ENCODE results near the gene GPR35. TPM values are rescaled to one million over a fixed set of nuclear protein-coding genes. Genes with fewer than 3 reads are reported as not detected.

The GPR35 gene
- total RNA-seq, 2 donors from 2014 or later = 3.4 to 5.8 TPM

DNA sequence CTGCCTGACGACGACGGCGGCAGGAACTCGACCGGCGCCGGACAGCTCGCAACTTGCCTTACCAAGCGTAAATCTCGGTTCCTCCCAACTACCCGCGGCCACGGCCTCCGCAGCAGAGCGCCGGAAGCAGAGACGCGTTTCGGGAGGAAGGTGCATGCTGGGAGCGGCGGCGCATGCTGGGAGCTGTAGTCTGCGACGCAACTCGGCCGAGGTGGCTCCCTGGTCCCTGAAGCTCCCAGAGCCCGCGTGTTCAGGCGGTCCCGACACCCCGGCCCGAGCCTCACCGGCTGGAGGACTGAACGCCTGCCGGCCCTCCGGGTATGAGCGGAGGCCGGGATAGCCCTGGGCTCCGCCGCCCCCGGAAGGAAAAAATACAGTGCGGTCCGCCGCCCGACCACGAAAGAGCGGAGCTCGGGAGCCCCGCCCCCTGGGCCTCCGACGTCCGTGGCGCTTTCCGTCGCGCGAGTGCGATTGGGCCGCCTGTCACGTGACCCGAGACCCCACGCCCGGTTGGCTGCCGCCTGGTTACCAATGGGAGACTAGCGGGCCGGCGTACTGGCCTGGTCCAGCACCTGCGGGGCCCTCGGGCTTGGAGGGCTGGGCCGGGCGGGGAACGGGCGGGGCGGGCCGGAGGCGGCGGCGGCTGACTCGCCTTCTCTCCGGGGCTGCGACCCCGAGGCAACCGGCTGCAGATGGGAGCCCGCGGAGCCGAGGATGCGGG, 38.9 kb upstream of the GPR35 start, which contains the start of gene CAPN10:
Gene CAPN10 (plus strand): TSS at position 537 of the 721 bp plus-strand sequence. CDS start 178 bp downstream, at position 715.
- peak within 1 kb of the TSS; percentile 88 to 95 for H3K27ac ChIP-seq
- no peaks in the 10 kb centered on the region for H3K9me3 ChIP-seq
- H3K36me3 ChIP-seq = peaks cover 9% of the 10 kb centered on the region
- no peaks in the 10 kb centered on the region for H3K27me3 ChIP-seq (replicated peaks; ENCODE audit: insufficient read depth)
- peak within 1 kb of the TSS; percentile 91 for H3K4me3 ChIP-seq
- TF ChIP-seq, protein P1, sequence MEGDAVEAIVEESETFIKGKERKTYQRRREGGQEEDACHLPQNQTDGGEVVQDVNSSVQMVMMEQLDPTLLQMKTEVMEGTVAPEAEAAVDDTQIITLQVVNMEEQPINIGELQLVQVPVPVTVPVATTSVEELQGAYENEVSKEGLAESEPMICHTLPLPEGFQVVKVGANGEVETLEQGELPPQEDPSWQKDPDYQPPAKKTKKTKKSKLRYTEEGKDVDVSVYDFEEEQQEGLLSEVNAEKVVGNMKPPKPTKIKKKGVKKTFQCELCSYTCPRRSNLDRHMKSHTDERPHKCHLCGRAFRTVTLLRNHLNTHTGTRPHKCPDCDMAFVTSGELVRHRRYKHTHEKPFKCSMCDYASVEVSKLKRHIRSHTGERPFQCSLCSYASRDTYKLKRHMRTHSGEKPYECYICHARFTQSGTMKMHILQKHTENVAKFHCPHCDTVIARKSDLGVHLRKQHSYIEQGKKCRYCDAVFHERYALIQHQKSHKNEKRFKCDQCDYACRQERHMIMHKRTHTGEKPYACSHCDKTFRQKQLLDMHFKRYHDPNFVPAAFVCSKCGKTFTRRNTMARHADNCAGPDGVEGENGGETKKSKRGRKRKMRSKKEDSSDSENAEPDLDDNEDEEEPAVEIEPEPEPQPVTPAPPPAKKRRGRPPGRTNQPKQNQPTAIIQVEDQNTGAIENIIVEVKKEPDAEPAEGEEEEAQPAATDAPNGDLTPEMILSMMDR (IDR thresholded peaks at IDR 0.05) = no peak
- peaks cover 22 to 34% of the 10 kb centered on the region in 2 donors for H3K4me1 ChIP-seq (ENCODE audit: control insufficient read depth in 1 of 2, low read depth in 2 of 2)
- DNase-seq (ENCODE audit: low spot score) = peak; percentile 95
- peak; percentile 85 for ATAC-seq (ENCODE audit: insufficient number of reproducible peaks, low FRiP score, low read depth)

DNA sequence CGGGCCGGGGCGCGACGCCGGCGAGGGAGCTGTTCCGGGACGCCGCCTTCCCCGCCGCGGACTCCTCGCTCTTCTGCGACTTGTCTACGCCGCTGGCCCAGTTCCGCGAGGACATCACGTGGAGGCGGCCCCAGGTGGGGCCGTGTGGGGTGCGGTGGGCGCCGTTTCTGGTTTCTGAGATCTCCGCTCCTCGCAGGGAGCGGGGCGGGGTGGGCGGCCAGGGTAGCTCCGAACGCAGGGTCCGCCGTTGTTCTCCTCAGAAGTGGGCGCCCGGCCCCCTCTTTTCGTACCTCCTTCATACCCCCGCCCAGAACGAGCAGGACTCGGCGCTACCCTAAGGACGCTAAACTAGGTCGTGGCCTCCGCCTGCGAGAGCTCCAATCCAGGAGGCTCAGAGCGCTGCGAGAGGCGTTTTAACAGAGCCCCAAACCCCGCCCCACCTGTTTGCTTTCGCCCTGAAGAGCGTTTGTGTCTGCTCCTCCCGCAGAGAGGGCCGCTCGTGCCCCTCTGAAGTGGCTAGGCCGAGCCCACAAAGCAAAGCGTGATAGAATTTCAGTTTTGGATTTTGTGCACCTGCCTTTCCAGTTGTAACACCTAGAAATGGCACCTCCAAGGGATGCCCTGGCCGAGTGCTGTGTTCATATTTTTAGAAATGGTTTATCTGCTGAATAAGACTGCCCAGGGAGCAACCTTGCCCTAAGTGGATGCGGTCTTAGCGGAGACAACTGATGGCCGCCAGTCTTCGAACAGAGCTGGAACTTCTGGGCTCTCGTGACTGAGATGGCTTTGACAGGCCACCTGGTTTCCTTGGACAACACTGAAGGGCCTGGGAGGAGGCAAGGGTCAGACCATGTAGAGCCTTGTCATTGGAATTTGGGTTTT, 38.1 kb upstream of the GPR35 start:
- H3K27ac ChIP-seq = peak overlapping the region in 1 of 2 donors; percentile 95
- H3K4me1 ChIP-seq (ENCODE audit: control insufficient read depth in 1 of 2, low read depth in 2 of 2) = peaks cover 22 to 34% of the 10 kb centered on the region in 2 donors
- ATAC-seq (ENCODE audit: insufficient number of reproducible peaks, low FRiP score, low read depth) (no peak), DNase-seq (ENCODE audit: low spot score) (no peak)
- TF ChIP-seq, protein P1 (IDR thresholded peaks at IDR 0.05) = no peak
- H3K36me3 ChIP-seq = peaks cover 15% of the 10 kb centered on the region
- peak overlapping the region; percentile 91 for H3K4me3 ChIP-seq
- H3K27me3 ChIP-seq (replicated peaks; ENCODE audit: insufficient read depth) = no peaks in the 10 kb centered on the region
- no peaks in the 10 kb centered on the region for H3K9me3 ChIP-seq

DNA sequence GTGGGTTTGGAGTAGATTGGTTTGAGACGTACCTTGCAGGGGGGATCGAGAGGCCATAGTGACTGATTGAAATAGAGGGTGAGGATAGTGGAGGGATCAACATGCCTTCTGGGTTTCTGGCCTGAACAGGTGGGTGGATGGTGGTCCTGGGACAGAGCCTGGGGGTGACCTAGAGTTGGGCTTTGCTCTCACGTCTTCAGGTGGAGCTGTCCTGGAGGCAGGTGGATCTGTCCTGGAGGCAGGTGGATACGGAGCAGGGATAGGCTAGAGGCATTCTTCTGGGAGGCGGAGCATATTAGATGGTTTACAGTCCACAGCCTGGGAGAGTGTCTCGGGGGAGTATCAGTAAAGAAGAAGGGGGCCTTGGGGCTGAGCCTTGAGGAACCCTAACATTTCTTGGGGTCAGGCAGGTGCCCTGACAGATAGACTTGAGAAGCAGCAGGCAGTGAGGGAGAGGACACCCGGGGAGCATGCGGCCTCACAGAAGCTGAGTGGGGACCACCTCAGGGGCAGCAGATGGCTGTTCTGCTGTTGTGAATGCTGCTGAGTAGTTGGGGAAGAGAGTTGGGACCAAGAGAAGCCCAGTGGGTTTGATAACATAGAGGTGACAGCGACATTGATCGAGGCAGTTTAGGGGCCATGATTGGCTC, 37.1 kb upstream of the GPR35 start:
- TF ChIP-seq, protein P1 (IDR thresholded peaks at IDR 0.05) = no peak
- Histone ChIP-seq H3K36me3 (peaks cover 15% of the 10 kb centered on the region), H3K27ac (no peak overlapping the region), H3K9me3 (no peaks in the 10 kb centered on the region), H3K27me3 (replicated peaks; ENCODE audit: insufficient read depth) (no peaks in the 10 kb centered on the region), H3K4me3 (peak overlapping the region; percentile 91), H3K4me1 (ENCODE audit: control insufficient read depth in 1 of 2, low read depth in 2 of 2) (peaks cover 22 to 34% of the 10 kb centered on the region in 2 donors)
- no peak for ATAC-seq (ENCODE audit: insufficient number of reproducible peaks, low FRiP score, low read depth)
- no peak for DNase-seq (ENCODE audit: low spot score)

DNA sequence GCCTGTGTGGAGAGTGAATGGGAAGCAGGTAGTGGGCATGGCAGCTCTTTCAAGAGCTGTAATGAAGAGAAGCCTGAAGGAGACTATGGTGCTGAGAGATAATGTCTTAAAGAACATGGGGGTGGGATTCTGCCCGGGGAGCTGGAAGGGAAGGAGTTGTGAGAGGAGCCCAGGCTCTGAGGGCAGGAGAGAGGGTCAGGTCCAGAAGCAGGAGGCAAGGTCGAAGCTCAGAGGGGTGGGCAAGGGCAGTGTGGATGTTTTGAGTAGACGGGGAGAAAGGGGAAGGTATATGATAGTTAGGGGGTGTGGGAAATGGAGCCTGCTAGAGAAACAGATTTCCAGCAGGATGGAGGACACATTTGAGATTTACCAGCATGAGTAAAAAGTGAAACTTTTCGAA, 36.6 kb upstream of the GPR35 start:
- no peak overlapping the region for H3K27ac ChIP-seq
- H3K36me3 ChIP-seq = peaks cover 15% of the 10 kb centered on the region
- DNase-seq (ENCODE audit: low spot score) (no peak), ATAC-seq (ENCODE audit: insufficient number of reproducible peaks, low FRiP score, low read depth) (no peak)
- H3K4me1 ChIP-seq (ENCODE audit: control insufficient read depth in 1 of 2, low read depth in 2 of 2) = peaks cover 22 to 34% of the 10 kb centered on the region in 2 donors
- no peaks in the 10 kb centered on the region for H3K27me3 ChIP-seq (replicated peaks; ENCODE audit: insufficient read depth)
- H3K9me3 ChIP-seq = no peaks in the 10 kb centered on the region
- TF ChIP-seq, protein P1 (IDR thresholded peaks at IDR 0.05) = no peak
- H3K4me3 ChIP-seq = no peak overlapping the region
